Measurements from ENCODE around the gene PPP1R1B.

DNA sequence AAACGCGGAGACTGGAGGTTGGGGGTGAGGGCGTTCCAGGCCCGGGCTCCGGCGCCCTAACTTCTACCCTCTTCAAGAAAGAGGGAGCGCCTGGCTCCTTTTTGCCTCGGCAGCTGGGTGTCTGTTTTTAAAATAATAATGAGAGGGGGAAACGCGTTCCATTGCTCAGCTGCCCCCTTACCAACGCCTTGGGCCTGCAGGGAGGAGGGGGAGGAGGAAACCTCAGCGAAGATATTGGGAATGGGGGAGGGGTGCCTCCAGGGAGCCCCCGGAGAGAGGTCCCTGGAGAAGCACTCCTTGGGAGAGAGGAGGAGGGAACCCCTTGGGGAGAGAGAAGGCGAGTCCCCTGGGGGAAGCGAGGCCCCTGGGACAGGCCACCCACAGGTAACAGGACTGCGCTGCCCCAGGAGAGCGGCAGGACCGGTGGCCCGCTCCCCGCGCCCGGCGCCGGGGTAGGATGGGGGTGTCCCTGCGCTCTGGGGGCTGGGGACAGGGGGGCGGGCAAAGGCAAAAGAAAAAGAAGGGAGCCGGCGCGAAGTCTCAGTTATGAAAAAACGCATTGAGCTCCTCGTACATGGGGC lies 21.8 kb upstream of the PPP1R1B start:
- TF ChIP-seq, protein P1, sequence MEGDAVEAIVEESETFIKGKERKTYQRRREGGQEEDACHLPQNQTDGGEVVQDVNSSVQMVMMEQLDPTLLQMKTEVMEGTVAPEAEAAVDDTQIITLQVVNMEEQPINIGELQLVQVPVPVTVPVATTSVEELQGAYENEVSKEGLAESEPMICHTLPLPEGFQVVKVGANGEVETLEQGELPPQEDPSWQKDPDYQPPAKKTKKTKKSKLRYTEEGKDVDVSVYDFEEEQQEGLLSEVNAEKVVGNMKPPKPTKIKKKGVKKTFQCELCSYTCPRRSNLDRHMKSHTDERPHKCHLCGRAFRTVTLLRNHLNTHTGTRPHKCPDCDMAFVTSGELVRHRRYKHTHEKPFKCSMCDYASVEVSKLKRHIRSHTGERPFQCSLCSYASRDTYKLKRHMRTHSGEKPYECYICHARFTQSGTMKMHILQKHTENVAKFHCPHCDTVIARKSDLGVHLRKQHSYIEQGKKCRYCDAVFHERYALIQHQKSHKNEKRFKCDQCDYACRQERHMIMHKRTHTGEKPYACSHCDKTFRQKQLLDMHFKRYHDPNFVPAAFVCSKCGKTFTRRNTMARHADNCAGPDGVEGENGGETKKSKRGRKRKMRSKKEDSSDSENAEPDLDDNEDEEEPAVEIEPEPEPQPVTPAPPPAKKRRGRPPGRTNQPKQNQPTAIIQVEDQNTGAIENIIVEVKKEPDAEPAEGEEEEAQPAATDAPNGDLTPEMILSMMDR (IDR thresholded peaks at IDR 0.05 in 4 of 5, conservative IDR thresholded peaks at IDR 0.05 in 1 of 5) = no peak
- TF ChIP-seq POLR2A (IDR thresholded peaks at IDR 0.05) = no peak

All from gastrocnemius medialis (tissue), 4 donors.